ENCODE measurements around the gene TSPAN16. TPM values are rescaled to one million over a fixed set of nuclear protein-coding genes. Genes with fewer than 3 reads are reported as not detected.

TSPAN16 gene
- total RNA-seq, 1 donor from 2014 or later, result not detected

DNA sequence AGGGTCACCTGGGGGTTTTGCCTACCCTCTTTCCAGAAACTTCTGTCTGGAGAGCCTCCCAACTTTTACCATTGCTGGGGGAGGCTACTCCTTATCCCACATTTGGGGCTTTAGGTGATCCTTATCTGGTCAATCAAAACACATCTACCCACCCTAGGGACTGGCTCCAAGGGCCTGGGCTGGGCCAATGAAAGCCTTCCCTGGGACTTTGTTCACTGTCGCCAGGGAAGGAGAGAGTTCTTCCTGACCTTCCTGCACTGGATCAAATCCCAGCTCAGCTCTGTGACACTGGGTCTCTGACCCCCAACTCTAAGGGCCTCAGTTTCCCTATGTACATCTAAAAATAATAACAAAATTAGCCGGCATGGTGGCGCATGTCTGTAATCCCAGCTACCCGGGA is 44.7 kb upstream of the TSPAN16 start:
- peaks cover 3% of the 10 kb centered on the region for H3K4me1 Mint-ChIP-seq (ENCODE audit: low read depth)
- H3K27me3 Mint-ChIP-seq (ENCODE audit: low read depth), result no peaks in the 10 kb centered on the region
- no peak overlapping the region for H3K4me3 Mint-ChIP-seq (ENCODE audit: unreplicated experiment)
- H3K36me3 Mint-ChIP-seq (ENCODE audit: low read depth), result peaks cover 13% of the 10 kb centered on the region
- H3K27ac Mint-ChIP-seq (ENCODE audit: unreplicated experiment), result no peak overlapping the region
- H3K9me3 Mint-ChIP-seq (ENCODE audit: low read depth), result no peaks in the 10 kb centered on the region
- TF ChIP-seq, protein P1, sequence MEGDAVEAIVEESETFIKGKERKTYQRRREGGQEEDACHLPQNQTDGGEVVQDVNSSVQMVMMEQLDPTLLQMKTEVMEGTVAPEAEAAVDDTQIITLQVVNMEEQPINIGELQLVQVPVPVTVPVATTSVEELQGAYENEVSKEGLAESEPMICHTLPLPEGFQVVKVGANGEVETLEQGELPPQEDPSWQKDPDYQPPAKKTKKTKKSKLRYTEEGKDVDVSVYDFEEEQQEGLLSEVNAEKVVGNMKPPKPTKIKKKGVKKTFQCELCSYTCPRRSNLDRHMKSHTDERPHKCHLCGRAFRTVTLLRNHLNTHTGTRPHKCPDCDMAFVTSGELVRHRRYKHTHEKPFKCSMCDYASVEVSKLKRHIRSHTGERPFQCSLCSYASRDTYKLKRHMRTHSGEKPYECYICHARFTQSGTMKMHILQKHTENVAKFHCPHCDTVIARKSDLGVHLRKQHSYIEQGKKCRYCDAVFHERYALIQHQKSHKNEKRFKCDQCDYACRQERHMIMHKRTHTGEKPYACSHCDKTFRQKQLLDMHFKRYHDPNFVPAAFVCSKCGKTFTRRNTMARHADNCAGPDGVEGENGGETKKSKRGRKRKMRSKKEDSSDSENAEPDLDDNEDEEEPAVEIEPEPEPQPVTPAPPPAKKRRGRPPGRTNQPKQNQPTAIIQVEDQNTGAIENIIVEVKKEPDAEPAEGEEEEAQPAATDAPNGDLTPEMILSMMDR (IDR thresholded peaks at IDR 0.05), result no peak
- DNase-seq (ENCODE audit: low spot score), result no peak

DNA sequence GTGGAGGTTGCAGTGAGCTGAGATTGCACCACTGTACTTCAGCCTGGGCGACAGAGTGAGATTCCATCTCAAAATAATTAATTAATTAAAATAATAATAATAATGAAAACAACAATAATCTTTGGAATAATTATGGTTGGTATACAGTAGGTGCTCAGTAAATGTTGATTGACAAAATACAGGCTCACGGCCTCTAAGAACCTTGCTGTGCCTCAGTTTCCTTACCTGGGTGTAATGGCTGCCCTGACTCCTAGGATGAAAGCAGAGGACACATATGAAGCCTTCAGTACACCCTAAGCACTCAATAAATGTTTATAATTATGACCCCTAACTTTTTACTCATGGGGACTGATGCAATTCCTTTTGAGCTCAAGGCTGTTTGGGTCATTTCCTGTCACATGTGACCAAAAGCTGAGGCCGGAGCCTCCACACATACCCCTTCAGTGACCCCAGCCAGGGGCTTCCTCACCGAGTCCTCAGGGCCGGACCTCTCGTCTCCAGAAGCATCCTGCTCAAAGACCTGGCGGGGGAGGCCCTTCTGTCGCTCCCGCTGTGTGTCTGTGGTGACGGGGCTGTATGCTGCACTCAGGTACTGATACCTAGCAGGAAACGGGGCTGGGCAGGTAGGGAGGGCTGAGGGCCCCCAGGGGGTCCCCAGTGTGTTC is 44.2 kb upstream of the TSPAN16 start:
- no peak overlapping the region for H3K27ac Mint-ChIP-seq (ENCODE audit: unreplicated experiment)
- peaks cover 3% of the 10 kb centered on the region for H3K4me1 Mint-ChIP-seq (ENCODE audit: low read depth)
- H3K27me3 Mint-ChIP-seq (ENCODE audit: low read depth), result no peaks in the 10 kb centered on the region
- TF ChIP-seq, protein P1 (IDR thresholded peaks at IDR 0.05), result no peak
- H3K36me3 Mint-ChIP-seq (ENCODE audit: low read depth), result peaks cover 8% of the 10 kb centered on the region
- no peak overlapping the region for H3K4me3 Mint-ChIP-seq (ENCODE audit: unreplicated experiment)
- no peak for DNase-seq (ENCODE audit: low spot score)
- no peaks in the 10 kb centered on the region for H3K9me3 Mint-ChIP-seq (ENCODE audit: low read depth)

DNA sequence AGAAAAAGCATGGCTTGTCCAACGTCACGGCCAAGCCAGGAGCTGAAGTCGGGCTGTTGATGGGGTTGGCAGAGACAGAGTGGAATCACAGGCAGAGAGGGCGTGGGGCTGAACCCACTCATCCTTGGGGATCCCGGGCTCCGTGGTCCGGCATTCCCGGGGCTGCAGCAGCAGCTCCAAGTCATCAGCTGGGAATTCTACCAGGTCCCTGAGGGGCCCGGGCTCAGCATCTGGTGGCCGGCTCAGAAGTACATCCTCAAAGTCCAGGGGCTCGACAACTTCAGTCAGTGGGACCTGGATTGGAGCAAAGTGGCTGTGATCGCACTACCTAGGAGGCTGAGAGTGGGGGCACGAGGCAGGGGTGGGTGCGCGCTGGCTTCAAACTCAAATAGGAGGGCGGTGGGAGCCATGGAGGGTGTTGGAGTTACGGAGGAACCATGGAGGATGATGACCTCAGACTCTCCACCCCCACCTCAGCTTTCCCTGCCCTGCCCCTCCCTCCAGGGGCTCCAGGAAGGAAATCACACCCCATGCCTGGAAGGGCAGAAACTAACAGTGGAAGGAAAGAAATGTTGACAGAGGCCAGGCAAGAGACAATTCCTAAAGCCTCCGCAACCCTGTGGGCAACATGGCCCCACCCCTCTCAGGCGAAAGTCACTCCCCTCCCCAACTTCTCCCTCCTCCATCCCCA is 43.1 kb upstream of the TSPAN16 start:
- Mint-ChIP-seq H3K4me1 (ENCODE audit: low read depth) (peaks cover under 1% of the 10 kb centered on the region), H3K4me3 (ENCODE audit: unreplicated experiment) (no peak overlapping the region), H3K36me3 (ENCODE audit: low read depth) (peaks cover 5% of the 10 kb centered on the region), H3K9me3 (ENCODE audit: low read depth) (no peaks in the 10 kb centered on the region), H3K27ac (ENCODE audit: unreplicated experiment) (no peak overlapping the region), H3K27me3 (ENCODE audit: low read depth) (no peaks in the 10 kb centered on the region)
- DNase-seq (ENCODE audit: low spot score), result no peak
- TF ChIP-seq, protein P1 (IDR thresholded peaks at IDR 0.05), result no peak

DNA sequence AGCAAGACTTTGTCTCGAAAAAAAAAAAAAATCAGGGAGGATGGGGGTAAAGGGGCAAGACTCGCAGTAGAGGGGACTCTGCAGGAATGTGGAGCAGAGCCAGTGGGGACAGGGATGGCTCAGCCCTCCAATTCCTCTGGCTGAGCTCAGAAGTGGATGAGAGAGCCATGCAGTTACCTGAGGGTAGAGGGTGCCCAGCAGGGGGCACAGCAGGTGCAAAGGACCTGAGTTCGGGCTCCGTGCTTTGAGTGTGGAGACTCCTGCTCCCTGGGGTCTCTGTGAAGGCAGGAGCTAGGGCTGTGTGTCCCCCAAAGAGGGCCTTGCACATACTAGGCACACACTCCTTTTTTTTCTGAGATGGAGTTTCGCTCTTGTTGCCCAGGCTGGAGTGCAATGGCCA is 41.3 kb upstream of the TSPAN16 start:
- no peaks in the 10 kb centered on the region for H3K27me3 Mint-ChIP-seq (ENCODE audit: low read depth)
- no peaks in the 10 kb centered on the region for H3K9me3 Mint-ChIP-seq (ENCODE audit: low read depth)
- TF ChIP-seq, protein P1 (IDR thresholded peaks at IDR 0.05), result peak; percentile 34
- H3K27ac Mint-ChIP-seq (ENCODE audit: unreplicated experiment), result no peak overlapping the region
- H3K4me3 Mint-ChIP-seq (ENCODE audit: unreplicated experiment), result no peak overlapping the region
- no peak for DNase-seq (ENCODE audit: low spot score)
- peaks cover 3% of the 10 kb centered on the region for H3K36me3 Mint-ChIP-seq (ENCODE audit: low read depth)
- H3K4me1 Mint-ChIP-seq (ENCODE audit: low read depth), result no peaks in the 10 kb centered on the region

DNA sequence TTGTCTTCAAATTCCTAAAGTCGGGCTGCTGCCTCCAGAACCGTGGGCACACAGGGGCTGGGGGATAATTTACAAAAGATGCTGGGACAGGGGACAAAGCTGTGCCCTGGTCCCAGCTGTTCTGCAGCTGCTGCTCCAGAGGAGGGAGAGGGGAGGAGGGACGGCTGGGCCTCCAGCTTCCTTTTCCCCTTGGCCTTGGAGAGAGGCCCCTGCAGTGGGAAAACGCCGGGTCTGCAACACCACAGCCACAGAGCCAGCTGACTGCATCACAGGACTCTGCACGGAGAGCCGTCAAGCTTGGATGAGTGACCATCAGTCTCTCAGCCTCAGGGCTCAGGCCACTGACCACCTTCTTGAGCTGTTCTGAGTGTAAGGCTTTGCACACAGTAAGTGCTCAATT is 39.8 kb upstream of the TSPAN16 start:
- Mint-ChIP-seq H3K27me3 (ENCODE audit: low read depth) (no peaks in the 10 kb centered on the region), H3K9me3 (ENCODE audit: low read depth) (no peaks in the 10 kb centered on the region), H3K4me1 (ENCODE audit: low read depth) (peaks cover 4% of the 10 kb centered on the region), H3K36me3 (ENCODE audit: low read depth) (peaks cover 1% of the 10 kb centered on the region), H3K4me3 (ENCODE audit: unreplicated experiment) (no peak overlapping the region), H3K27ac (ENCODE audit: unreplicated experiment) (no peak overlapping the region)
- TF ChIP-seq, protein P1 (IDR thresholded peaks at IDR 0.05), result no peak
- no peak for DNase-seq (ENCODE audit: low spot score)

Measured in chondrocyte (in vitro differentiated cells).